ENCODE data around the gene PES1. TPM values are rescaled to one million over a fixed set of nuclear protein-coding genes. Genes with fewer than 3 reads are reported as not detected.

The PES1 gene
- total RNA-seq, 1 experiment from 2014 or later = 167 TPM

DNA sequence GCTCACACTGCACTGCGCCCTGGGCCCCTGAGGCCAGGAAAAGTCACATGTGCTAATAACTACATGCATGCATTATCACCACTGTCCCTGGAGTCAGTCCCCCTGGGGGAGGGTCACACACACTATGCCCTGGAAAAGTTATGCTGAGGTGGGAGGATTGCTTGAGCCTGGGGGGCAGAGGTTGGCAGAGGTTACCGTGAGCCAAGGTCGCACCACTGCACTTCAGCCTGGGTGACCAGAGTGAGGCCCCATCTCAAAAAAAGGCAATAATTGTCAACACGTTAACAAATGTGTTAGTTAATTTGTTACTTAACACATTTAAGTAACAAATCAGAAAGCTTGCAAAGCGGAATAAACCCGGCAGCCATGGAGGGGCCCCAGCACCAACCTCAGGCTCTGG lies 31.8 kb downstream of the PES1 start (continued):
- TF ChIP-seq EZH2phosphoT487 (IDR thresholded peaks at IDR 0.05; ENCODE audit: borderline replicate concordance) = no peak

DNA sequence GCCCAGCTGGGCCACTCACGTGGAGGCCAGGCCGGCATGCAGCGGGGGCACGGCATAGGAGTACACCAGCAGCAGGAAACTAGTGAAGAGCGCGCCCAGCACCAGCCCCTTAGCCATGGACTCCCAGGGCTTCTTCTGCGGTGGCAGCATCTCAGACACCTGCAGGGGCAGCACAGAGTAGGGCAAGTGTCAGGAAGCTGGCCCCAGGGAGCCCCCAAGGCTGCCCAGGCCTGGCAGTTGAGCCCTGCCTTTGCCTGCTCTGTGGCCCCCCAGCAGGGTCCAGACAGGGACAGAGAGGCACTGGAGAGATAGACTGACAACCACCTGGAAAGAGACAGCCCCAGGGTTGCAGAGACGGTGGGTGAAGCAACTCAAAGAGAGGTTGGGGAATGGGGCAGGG lies 34.5 kb downstream of the PES1 start:
- no peaks in the 10 kb centered on the region for H3K9me2 ChIP-seq (ENCODE audit: insufficient read depth)
- no peaks in the 10 kb centered on the region for H3K79me2 ChIP-seq (ENCODE audit: insufficient read depth, low read length)
- H3K36me3 ChIP-seq (ENCODE audit: control insufficient read depth in 1 of 2, insufficient read depth in 2 of 2, low read length in 2 of 2) = no peaks in the 10 kb centered on the region
- no peaks in the 10 kb centered on the region for H3K9me3 ChIP-seq (ENCODE audit: control insufficient read depth in 1 of 2, insufficient read depth in 1 of 2, low read depth in 1 of 2, low read length in 2 of 2)
- ChIA-PET POLR2A (no interaction called here), CTCF (interaction anchor here (0.5 to 1.4 kb wide), 3 partner anchors 49 to 210 kb away, joined by 4 to 6 read pairs (median 5); partner anchors contain the start of gene TCN2), RAD21 (ENCODE audit: low non-redundant PET in 1 of 2, low total read pairs in 2 of 2, uncharacterized antibody in 2 of 2, unreplicated experiment in 2 of 2) (no interaction called here)
- ATAC-seq (peak; percentile 41; the same call in 1 of the 2 replicates), DNase-seq (ENCODE audit: low read depth, low spot score) (no peak)
- no peak for TF ChIP-seq JUND (IDR thresholded peaks at IDR 0.05)
- TF ChIP-seq, protein P1, sequence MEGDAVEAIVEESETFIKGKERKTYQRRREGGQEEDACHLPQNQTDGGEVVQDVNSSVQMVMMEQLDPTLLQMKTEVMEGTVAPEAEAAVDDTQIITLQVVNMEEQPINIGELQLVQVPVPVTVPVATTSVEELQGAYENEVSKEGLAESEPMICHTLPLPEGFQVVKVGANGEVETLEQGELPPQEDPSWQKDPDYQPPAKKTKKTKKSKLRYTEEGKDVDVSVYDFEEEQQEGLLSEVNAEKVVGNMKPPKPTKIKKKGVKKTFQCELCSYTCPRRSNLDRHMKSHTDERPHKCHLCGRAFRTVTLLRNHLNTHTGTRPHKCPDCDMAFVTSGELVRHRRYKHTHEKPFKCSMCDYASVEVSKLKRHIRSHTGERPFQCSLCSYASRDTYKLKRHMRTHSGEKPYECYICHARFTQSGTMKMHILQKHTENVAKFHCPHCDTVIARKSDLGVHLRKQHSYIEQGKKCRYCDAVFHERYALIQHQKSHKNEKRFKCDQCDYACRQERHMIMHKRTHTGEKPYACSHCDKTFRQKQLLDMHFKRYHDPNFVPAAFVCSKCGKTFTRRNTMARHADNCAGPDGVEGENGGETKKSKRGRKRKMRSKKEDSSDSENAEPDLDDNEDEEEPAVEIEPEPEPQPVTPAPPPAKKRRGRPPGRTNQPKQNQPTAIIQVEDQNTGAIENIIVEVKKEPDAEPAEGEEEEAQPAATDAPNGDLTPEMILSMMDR (IDR thresholded peaks at IDR 0.05 in 2 of 3, conservative IDR thresholded peaks at IDR 0.05 in 1 of 3; ENCODE audit: borderline replicate concordance in 1 of 3, insufficient read depth in 1 of 3, low read depth in 2 of 3, low read length in 2 of 3) = 0 out of 6 replicates have a peak, but pooled peaks of 2 of the 3 experiments have one; percentile 13 to 21
- H3K27ac ChIP-seq (ENCODE audit: low read depth, low read length) = no peak overlapping the region
- no peak overlapping the region for H3K4me3 ChIP-seq (replicated peaks in 1 of 2; ENCODE audit: low read depth in 1 of 2, low read length in 2 of 2)
- H3K4me2 ChIP-seq (ENCODE audit: low read length) = no peak overlapping the region
- H2AFZ ChIP-seq (ENCODE audit: low read depth, low read length, poor library complexity, severe bottlenecking) = no peak overlapping the region
- no peaks in the 10 kb centered on the region for H3K27me3 ChIP-seq (ENCODE audit: insufficient read depth, low read length)
- no TSS peak for BruUV-seq (replicated peaks)
- peaks cover 4 to 21% of the 10 kb centered on the region in 2 experiments; a peak in 3 of 4 replicates for H3K4me1 ChIP-seq (ENCODE audit: control insufficient read depth in 1 of 2, insufficient read depth in 2 of 2, low read length in 2 of 2)
- no peak overlapping the region for H3K9ac ChIP-seq (ENCODE audit: low read length)
- intact Hi-C loops (cut with micrococcal nuclease) = no loop called here
- no peaks in the 10 kb centered on the region for H4K20me1 ChIP-seq (ENCODE audit: insufficient read depth)

- Histone ChIP-seq H3K36me3 (ENCODE audit: control insufficient read depth in 1 of 2, insufficient read depth in 2 of 2, low read length in 2 of 2) (no peaks in the 10 kb centered on the region), H3K79me2 (ENCODE audit: insufficient read depth, low read length) (no peaks in the 10 kb centered on the region), H3K27ac (ENCODE audit: low read depth, low read length) (no peak overlapping the region), H3K4me3 (replicated peaks in 1 of 2; ENCODE audit: low read depth in 1 of 2, low read length in 2 of 2) (no peak overlapping the region), H3K9me3 (ENCODE audit: control insufficient read depth in 1 of 2, insufficient read depth in 1 of 2, low read depth in 1 of 2, low read length in 2 of 2) (no peaks in the 10 kb centered on the region), H3K27me3 (ENCODE audit: insufficient read depth, low read length) (no peaks in the 10 kb centered on the region), H3K9me2 (ENCODE audit: insufficient read depth) (no peaks in the 10 kb centered on the region), H3K4me2 (ENCODE audit: low read length) (no peak overlapping the region), H3K9ac (ENCODE audit: low read length) (no peak overlapping the region), H2AFZ (ENCODE audit: low read depth, low read length, poor library complexity, severe bottlenecking) (no peak overlapping the region), H4K20me1 (ENCODE audit: insufficient read depth) (no peaks in the 10 kb centered on the region), H3K4me1 (ENCODE audit: control insufficient read depth in 1 of 2, insufficient read depth in 2 of 2, low read length in 2 of 2) (peaks cover 2 to 12% of the 10 kb centered on the region in 2 experiments; a peak in 3 of 4 replicates)
- intact Hi-C loops (cut with micrococcal nuclease) = no loop called here
- ATAC-seq (peak; percentile 63), DNase-seq (ENCODE audit: low read depth, low spot score) (no peak)
- RAD21 ChIA-PET (ENCODE audit: low non-redundant PET in 1 of 2, low total read pairs in 2 of 2, uncharacterized antibody in 2 of 2, unreplicated experiment in 2 of 2) = no interaction called here
- BruUV-seq (replicated peaks) = no TSS peak
- CTCF ChIA-PET = interaction anchor here (0.5 to 1.4 kb wide), 3 partner anchors 48 to 111 kb away, joined by 3 to 6 read pairs (median 5); partner anchors contain the start of gene TCN2
- TF ChIP-seq CEBPB (IDR thresholded peaks at IDR 0.05; ENCODE audit: low read depth) = no peak
- TF ChIP-seq POLR2AphosphoS5 (IDR thresholded peaks at IDR 0.05; ENCODE audit: low read depth, low read length) = no peak
- peak; percentile 49 for TF ChIP-seq RAD21 (IDR thresholded peaks at IDR 0.05; ENCODE audit: low read depth)
- TF ChIP-seq, protein P1 (IDR thresholded peaks at IDR 0.05 in 2 of 3, conservative IDR thresholded peaks at IDR 0.05 in 1 of 3; ENCODE audit: borderline replicate concordance in 1 of 3, insufficient read depth in 1 of 3, low read depth in 2 of 3, low read length in 2 of 3) = peak; percentile 16 to 35 (median 35); a peak in 4 of 6 replicates
- POLR2A ChIA-PET = interaction anchor here (0.6 kb wide), 1 partner anchor 162 kb away, joined by 3 read pairs; no protein-coding TSS in a partner anchor
These were observed 35.3 kb downstream of the PES1 start for GRCh38 chr22:30556388-30556787.

Measured in HCT116 (cell line).